Testis (tissue), 3 donors: ENCODE data around the gene ANAPC16. TPM values are rescaled to one million over a fixed set of nuclear protein-coding genes. Genes with fewer than 3 reads are reported as not detected.
A peak's percentile ranks its signal among the peaks of the same experiment; 100 is the strongest.
"Not testable (repeated sequence)": the region's sequence is repeated elsewhere in the genome, so short reads cannot be mapped to it uniquely, and the experiment has no call there.

Experiments
- DNase-seq: peaks from one replicate; pipeline ENCODE4 v3.0.0-alpha.2; 2019
- H3K27ac ChIP-seq, 2 donors: fragments of 200-600 bp; sonication (generic); one replicate each; pipeline ENCODE4 v1.5.1; 2019
- H3K27me3 ChIP-seq: fragments of 200-600 bp; sonication (generic); one replicate; pipeline ENCODE4 v1.5.1; 2019
- H3K36me3 ChIP-seq: fragments of 200-600 bp; sonication (generic); one replicate; pipeline ENCODE4 v1.5.1; 2017; ENCODE audit warnings: low read depth; ENCODE audit errors: missing control alignments
- H3K4me1 ChIP-seq: fragments of 200-600 bp; sonication (generic); one replicate; pipeline ENCODE4 v1.5.1; 2019
- H3K4me3 ChIP-seq, 2 donors: fragments of 200-600 bp; sonication (generic); one replicate each; pipeline ENCODE4 v1.5.1; 2017 to 2019
- H3K9me3 ChIP-seq: fragments of 200-600 bp; sonication (generic); one replicate; pipeline ENCODE4 v1.5.1; 2017
- POLR2A ChIP-seq: fragments of 450-650 bp; IDR thresholded peaks from one replicate; pipeline ENCODE4 v1.6.1; 2017; ENCODE audit warnings: antibody characterized with exemption, mild to moderate bottlenecking, moderate library complexity
- WGBS, 2 donors: methylation state at CpG; one replicate each; pipeline ENCODE4 v1.1.5; 2018; 5-methylcytosine and 5-hydroxymethylcytosine counted together
- intact Hi-C: fragments of 100-400 bp; cut with DNase I; formaldehyde crosslinking; loops from one replicate; pipeline ENCODE4 v1.15.1; 2023; ENCODE audit warnings: low total_unique reads
- polyA plus RNA-seq: library from polyadenylated mRNA; stranded (reverse); fragments of 350-450 nt; fragmentation: Illumina TruSeq; extraction: RNeasy Lipid Tissue Mini Kit (QIAGEN cat#74804); gene quantifications from one replicate; pipeline ENCODE4 v1.2.3, GENCODE V29; 2014; ENCODE audit warnings: low read depth, low replicate concordance; ENCODE audit not compliant: insufficient read depth
- total RNA-seq, 2 donors: library from RNA; depleted of rRNA; stranded (reverse); fragments of >200 nt; gene quantifications; one replicate each; pipeline ENCODE4 v1.2.3, GENCODE V29; 2016
- TF ChIP-seq, protein P1 (sequence below), 3 experiments: fragments of 450-650 bp in 2 of 3; fragments of 200-600 bp in 1 of 3; sonication (generic) in 1 of 3; IDR thresholded peaks; one replicate each; pipeline ENCODE4 v1.5.1; 2016 to 2019; ENCODE audit warnings: antibody characterized with exemption in 3 of 3, mild to moderate bottlenecking in 2 of 3, moderate library complexity in 1 of 3

The ANAPC16 gene
- total and polyA plus RNA-seq, 3 donors from 2014 or later: 43.8 to 96.0 (median 47.9) TPM

DNA sequence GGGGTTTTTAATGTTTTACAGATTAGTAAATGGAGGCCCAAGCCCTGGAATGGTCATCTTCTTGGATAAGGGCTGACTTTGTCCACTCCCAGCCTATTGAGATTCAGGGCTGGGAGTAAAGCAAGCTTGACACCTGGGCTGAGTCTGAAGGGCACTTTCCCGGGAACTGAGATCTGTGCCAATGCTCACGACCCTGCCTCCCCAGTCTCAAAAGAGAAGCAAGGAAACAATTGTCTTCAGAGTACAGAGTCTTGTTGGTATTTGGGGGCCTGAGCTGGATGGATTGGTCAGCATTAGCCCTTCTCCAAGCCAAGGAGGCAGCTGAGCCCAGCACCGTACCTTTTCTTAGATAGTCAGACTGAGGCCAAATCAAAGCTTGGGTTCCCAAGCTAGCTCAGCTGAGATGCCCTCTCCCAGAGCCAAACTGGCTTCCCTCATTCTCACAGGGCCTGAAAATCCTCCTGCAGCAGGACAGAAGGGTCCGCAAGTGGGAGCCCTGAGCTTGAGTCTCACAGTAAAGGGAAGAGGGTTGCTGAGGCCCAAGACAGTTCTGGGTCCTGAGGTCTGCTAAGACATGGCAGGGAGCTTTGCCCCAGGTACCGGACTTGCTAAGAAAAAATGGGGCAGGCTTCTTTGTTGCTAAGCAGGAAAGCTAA, 61.7 kb downstream of the ANAPC16 start:
- Histone ChIP-seq H3K4me1 (peaks cover 22% of the 10 kb centered on the region), H3K9me3 (no peaks in the 10 kb centered on the region), H3K27me3 (no peaks in the 10 kb centered on the region), H3K36me3 (no peaks in the 10 kb centered on the region), H3K4me3 (no peak overlapping the region), H3K27ac (peak overlapping the region; percentile 27 to 96)
- DNase-seq: no peak
- 70 to 84% methylated on average over 5 of the region's 5 CpGs for WGBS, 2 donors
- TF ChIP-seq POLR2A: no peak
- TF ChIP-seq, protein P1, sequence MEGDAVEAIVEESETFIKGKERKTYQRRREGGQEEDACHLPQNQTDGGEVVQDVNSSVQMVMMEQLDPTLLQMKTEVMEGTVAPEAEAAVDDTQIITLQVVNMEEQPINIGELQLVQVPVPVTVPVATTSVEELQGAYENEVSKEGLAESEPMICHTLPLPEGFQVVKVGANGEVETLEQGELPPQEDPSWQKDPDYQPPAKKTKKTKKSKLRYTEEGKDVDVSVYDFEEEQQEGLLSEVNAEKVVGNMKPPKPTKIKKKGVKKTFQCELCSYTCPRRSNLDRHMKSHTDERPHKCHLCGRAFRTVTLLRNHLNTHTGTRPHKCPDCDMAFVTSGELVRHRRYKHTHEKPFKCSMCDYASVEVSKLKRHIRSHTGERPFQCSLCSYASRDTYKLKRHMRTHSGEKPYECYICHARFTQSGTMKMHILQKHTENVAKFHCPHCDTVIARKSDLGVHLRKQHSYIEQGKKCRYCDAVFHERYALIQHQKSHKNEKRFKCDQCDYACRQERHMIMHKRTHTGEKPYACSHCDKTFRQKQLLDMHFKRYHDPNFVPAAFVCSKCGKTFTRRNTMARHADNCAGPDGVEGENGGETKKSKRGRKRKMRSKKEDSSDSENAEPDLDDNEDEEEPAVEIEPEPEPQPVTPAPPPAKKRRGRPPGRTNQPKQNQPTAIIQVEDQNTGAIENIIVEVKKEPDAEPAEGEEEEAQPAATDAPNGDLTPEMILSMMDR (IDR thresholded peaks at IDR 0.05): no peak
- intact Hi-C loops: loop anchor here (10.0 kb wide), 1 partner anchor 57 kb away; no protein-coding TSS in a partner anchor

DNA sequence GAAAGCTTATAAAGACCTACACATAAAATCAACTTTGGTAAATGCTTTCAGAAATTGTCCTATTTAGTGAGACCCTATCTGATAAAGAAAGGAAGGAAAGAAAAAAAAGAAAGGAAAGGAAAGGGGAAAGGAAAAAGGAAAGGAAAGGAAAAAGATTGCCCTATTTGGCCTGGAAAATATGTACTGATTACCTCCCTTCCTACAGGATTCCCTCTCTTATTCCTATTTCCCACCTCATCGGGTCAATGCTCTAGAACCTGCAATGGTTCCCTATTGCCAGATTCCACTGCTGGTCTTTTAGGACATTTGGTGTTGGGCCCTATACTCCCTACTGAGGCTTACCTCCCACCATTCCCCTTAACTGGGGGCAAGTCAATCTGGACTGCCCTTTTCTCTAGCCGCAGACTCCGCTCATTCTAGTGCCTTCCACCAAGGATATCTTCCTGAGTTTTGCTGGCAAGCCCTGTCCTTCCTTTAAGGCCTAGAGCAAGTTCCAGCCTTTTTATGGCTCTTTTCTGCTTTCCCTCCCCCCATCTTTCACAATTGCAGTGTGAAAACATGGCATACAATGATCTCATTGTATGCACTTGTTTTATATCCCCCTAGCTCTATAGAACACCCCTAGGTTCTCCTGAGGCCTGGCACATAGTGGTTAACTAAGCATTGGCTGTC, 62.3 kb downstream of the ANAPC16 start:
- Histone ChIP-seq H3K4me1 (peaks cover 18% of the 10 kb centered on the region), H3K27me3 (no peaks in the 10 kb centered on the region), H3K36me3 (no peaks in the 10 kb centered on the region), H3K9me3 (no peaks in the 10 kb centered on the region), H3K4me3 (no peak overlapping the region), H3K27ac (peak overlapping the region; percentile 27 to 96)
- WGBS, 2 donors: 80 to 86% methylated on average over 3 of the region's 3 CpGs
- TF ChIP-seq, protein P1 (IDR thresholded peaks at IDR 0.05): no peak
- no peak for TF ChIP-seq POLR2A
- DNase-seq: no peak
- intact Hi-C loops: loop anchor here (10.0 kb wide), 1 partner anchor 57 kb away; no protein-coding TSS in a partner anchor

DNA sequence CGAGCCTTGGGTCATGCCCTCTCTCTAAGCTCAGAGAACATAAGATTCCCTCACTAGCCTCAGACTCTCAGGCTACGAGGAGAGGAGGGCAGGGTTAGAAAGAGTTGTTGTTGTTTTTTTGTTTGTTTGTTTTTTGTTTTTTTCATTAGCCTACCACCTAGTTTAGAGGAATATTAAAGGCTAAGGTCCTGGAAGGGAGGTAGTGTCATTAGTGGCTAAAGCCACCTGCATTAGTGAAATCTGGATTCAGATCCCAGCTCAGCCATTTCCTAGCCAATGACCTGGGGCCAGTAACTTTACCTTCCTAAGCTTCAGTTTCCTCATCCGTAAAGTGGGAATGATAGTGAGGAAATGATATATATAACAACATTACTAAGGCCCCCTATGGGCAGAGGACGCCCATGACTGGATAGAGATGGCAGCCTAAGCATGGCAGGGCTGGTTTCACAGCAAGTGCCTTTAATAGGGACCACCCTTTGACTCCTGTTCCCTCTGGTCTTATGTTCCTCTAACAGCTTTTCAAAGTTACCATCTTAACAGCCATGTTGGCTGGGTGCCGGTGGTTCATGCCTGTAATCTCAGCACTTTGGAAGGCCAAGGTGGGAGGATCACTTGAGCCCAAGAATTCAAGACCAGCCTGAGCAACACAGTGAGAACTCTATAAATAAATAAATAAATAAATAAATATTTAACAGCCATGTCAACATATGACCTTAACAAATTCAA, 63.0 kb downstream of the ANAPC16 start:
- Histone ChIP-seq H3K27me3 (no peaks in the 10 kb centered on the region), H3K27ac (peak overlapping the region; percentile 15 to 96), H3K4me3 (no peak overlapping the region), H3K4me1 (peaks cover 18% of the 10 kb centered on the region), H3K9me3 (no peaks in the 10 kb centered on the region), H3K36me3 (no peaks in the 10 kb centered on the region)
- intact Hi-C loops: loop anchor here (10.0 kb wide), 1 partner anchor 56 kb away; no protein-coding TSS in a partner anchor
- TF ChIP-seq, protein P1 (IDR thresholded peaks at IDR 0.05): no peak
- TF ChIP-seq POLR2A: no peak
- WGBS, 2 donors: 59 to 63% methylated on average over 5 of the region's 5 CpGs
- DNase-seq: no peak

DNA sequence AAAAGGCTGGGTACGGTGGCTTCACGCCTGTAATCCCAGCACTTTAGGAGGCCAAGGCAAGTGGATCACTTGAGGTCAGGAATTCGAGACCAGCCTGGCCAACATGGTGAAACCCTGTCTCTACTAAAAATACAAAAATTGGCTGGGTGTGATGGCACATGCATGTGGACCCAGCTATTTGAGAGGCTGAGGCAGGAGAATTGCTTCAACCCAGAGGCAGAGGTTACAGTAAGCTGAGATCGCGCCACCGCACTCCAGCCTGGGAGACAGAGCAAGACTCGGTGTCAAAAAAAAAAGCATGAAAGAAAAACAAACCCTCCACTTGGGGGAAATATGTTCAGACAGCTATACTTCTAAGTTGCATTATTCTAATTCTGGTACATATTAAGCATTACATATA, 63.8 kb downstream of the ANAPC16 start:
- peaks cover 18% of the 10 kb centered on the region for H3K4me1 ChIP-seq
- not testable (repeated sequence) for H3K27me3 ChIP-seq, H3K36me3 ChIP-seq, DNase-seq, H3K27ac ChIP-seq, H3K9me3 ChIP-seq, H3K4me3 ChIP-seq
- intact Hi-C loops: loop anchor here (10.0 kb wide), 1 partner anchor 55 kb away; no protein-coding TSS in a partner anchor
- 81 to 87% methylated on average over 7 of the region's 7 CpGs for WGBS, 2 donors

DNA sequence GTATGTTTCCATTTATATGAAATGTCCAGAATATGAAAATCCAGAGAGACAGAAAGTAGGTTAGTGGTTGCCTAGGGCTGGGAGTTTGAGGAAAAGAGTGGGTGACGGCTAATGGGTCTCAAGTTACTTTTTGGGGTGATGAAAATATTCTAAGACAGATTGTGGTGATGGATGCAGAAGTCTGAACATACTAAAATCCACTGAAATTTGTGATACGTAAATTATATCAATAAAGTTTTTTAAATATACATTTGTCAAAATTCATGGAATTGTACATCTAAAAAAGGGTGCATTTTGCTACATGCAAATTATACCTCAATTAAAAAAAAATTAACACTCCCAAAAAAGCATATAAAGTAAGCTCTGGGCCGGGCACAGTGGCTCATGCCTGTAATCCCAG, 67.3 kb downstream of the ANAPC16 start:
- no peak for TF ChIP-seq POLR2A
- TF ChIP-seq, protein P1 (IDR thresholded peaks at IDR 0.05): no peak
- Histone ChIP-seq H3K4me1 (peaks cover 6% of the 10 kb centered on the region), H3K27ac (no peak overlapping the region), H3K4me3 (no peak overlapping the region), H3K36me3 (no peaks in the 10 kb centered on the region), H3K27me3 (no peaks in the 10 kb centered on the region), H3K9me3 (no peaks in the 10 kb centered on the region)
- intact Hi-C loops: no loop called here
- no peak for DNase-seq
- 65 to 77% methylated on average over 3 of the region's 3 CpGs for WGBS, 2 donors
